C4-2B (cell line): ENCODE measurements around the gene FEV.

Experiments used
- H3K27ac ChIP-seq: fragments of 450-650 bp; 2 replicates; pipeline ENCODE4 v1.5.1; 2017
- CTCF ChIP-seq: fragments of 450-650 bp; conservative IDR thresholded peaks from 2 replicates; pipeline ENCODE4 v1.5.1; 2017; ENCODE audit warnings: mild to moderate bottlenecking
- ZFX ChIP-seq: fragments of 450-650 bp; IDR thresholded peaks from 2 replicates; pipeline ENCODE4 v1.6.1; 2017

FEV gene

GRCh38 chr2:218985021-218985324, at the start of gene FEV:
Gene FEV, minus strand, starts transcription at chr2:218985184. Its CDS starts 109 bp downstream, at chr2:218985075.
- TF ChIP-seq CTCF (no peak), ZFX (no peak)
- peak within 1 kb of the TSS; percentile 69 for H3K27ac ChIP-seq

GRCh38 chr2:219032051-219032745, 47.2 kb upstream of the FEV start:
- TF ChIP-seq ZFX = no peak
- TF ChIP-seq CTCF = no peak
- no peak overlapping the region for H3K27ac ChIP-seq

GRCh38 chr2:219031005-219031738, 46.2 kb upstream of the FEV start:
- no peak overlapping the region for H3K27ac ChIP-seq
- TF ChIP-seq ZFX = no peak
- no peak for TF ChIP-seq CTCF

GRCh38 chr2:219030177-219030940, 45.4 kb upstream of the FEV start:
- no peak for TF ChIP-seq CTCF
- TF ChIP-seq ZFX = no peak
- H3K27ac ChIP-seq = no peak overlapping the region

GRCh38 chr2:219029829-219030165, 44.8 kb upstream of the FEV start:
- no peak overlapping the region for H3K27ac ChIP-seq
- peak; percentile 93 for TF ChIP-seq CTCF
- no peak for TF ChIP-seq ZFX

GRCh38 chr2:219028996-219029828, 44.2 kb upstream of the FEV start:
- TF ChIP-seq ZFX (no peak), CTCF (no peak)
- no peak overlapping the region for H3K27ac ChIP-seq
